HG02943 (cell line): ENCODE measurements around the gene FERD3L.
"Not testable (repeated sequence)": the region's sequence is repeated elsewhere in the genome, so short reads cannot be mapped to it uniquely, and the experiment has no call there.

Experiments
- ATAC-seq: cut with Tn5 transposase; IDR thresholded peaks from one replicate; pipeline ENCODE4 v1.9.1; 2021; ENCODE audit warnings: mild to moderate bottlenecking, low read depth, moderate library complexity; ENCODE audit not compliant: unreplicated experiment

The FERD3L gene

GRCh38 chr7:19144661-19145433, at the start of gene FERD3L:
Gene FERD3L (minus strand): TSS chr7:19145421. CDS start chr7:19145362, 59 bp downstream.
- ATAC-seq, result no peak

GRCh38 chr7:19194417-19194816, 49.2 kb upstream of the FERD3L start:
- ATAC-seq, result not testable (repeated sequence)

GRCh38 chr7:19181634-19182033, 36.4 kb upstream of the FERD3L start:
- no peak for ATAC-seq

GRCh38 chr7:19178595-19178994, 33.4 kb upstream of the FERD3L start:
- no peak for ATAC-seq

- ATAC-seq, result no peak
Observed at GRCh38 chr7:19177269-19177668, 32.0 kb upstream of the FERD3L start.

GRCh38 chr7:19175241-19175640, 30.0 kb upstream of the FERD3L start:
- ATAC-seq, result no peak

- no peak for ATAC-seq
Observed at GRCh38 chr7:19161671-19162070, 16.4 kb upstream of the FERD3L start.

GRCh38 chr7:19146699-19147098, 1.5 kb upstream of the FERD3L start:
- ATAC-seq, result no peak

GRCh38 chr7:19145434-19146115, 354 bp upstream of the FERD3L start:
- ATAC-seq, result no peak

- no peak for ATAC-seq
Observed at GRCh38 chr7:19143881-19144574, 1.2 kb downstream of the FERD3L start.

GRCh38 chr7:19139706-19140327, 5.4 kb downstream of the FERD3L start:
- no peak for ATAC-seq

- no peak for ATAC-seq
Observed at GRCh38 chr7:19133886-19134285, 11.3 kb downstream of the FERD3L start.

- ATAC-seq, result no peak
Observed at GRCh38 chr7:19133390-19133789, 11.8 kb downstream of the FERD3L start.

- ATAC-seq, result no peak
Observed at GRCh38 chr7:19128856-19129255, 16.4 kb downstream of the FERD3L start.

GRCh38 chr7:19121977-19122588, 23.1 kb downstream of the FERD3L start:
- ATAC-seq, result no peak

- no peak for ATAC-seq
Observed at GRCh38 chr7:19119870-19120486, 25.2 kb downstream of the FERD3L start.

GRCh38 chr7:19119372-19119771, 25.8 kb downstream of the FERD3L start:
- no peak for ATAC-seq

GRCh38 chr7:19118636-19119371, 26.4 kb downstream of the FERD3L start:
- ATAC-seq, result no peak

GRCh38 chr7:19117870-19118608, 27.2 kb downstream of the FERD3L start:
- no peak for ATAC-seq
